ENCODE measurements around the gene HTR7. TPM values are rescaled to one million over a fixed set of nuclear protein-coding genes. Genes with fewer than 3 reads are reported as not detected.

Gene HTR7
- total and polyA plus RNA-seq, 2 of the 4 experiments (the other 2 are of a cell fraction): 0.43 to 0.72 TPM

GRCh38 chr10:90859321-90859751 is 1.5 kb upstream of the HTR7 start:
- Histone ChIP-seq H4K8ac (ENCODE audit: low read depth in 2 of 2, low read length in 2 of 2) (no peak overlapping the region), H2AK5ac (ENCODE audit: low read depth, low read length) (no peak overlapping the region), H2AK9ac (replicated peaks; ENCODE audit: low read depth, low read length, poor library complexity) (no peak overlapping the region), H3K4me3 (ENCODE audit: insufficient read depth, low read depth, low read length) (no peak overlapping the region), H2BK120ac (ENCODE audit: low read depth, low read length) (no peak overlapping the region), H3K18ac (ENCODE audit: low read depth, low read length) (no peak overlapping the region), H2BK20ac (ENCODE audit: low read depth, low read length) (no peak overlapping the region), H3K4me2 (ENCODE audit: low read depth, low read length) (peak overlapping the region; percentile 39; the same call in 1 of the 2 replicates), H3K27me3 (ENCODE audit: control insufficient read depth, insufficient read depth, low read length) (peaks cover 18% of the 10 kb centered on the region), H3K27ac (ENCODE audit: insufficient read depth, low read length) (no peak overlapping the region), H3K4ac (ENCODE audit: low read depth, low read length) (no peak overlapping the region), H3K4me1 (ENCODE audit: control insufficient read depth, insufficient read depth, low read length) (no peaks in the 10 kb centered on the region), H2BK5ac (ENCODE audit: low read depth, low read length, poor library complexity, severe bottlenecking) (no peak overlapping the region), H2BK15ac (ENCODE audit: low read depth, low read length) (no peak overlapping the region), H3K9me3 (ENCODE audit: control insufficient read depth, insufficient read depth, low read length) (no peaks in the 10 kb centered on the region), H3K14ac (replicated peaks; ENCODE audit: low read depth, low read length) (no peak overlapping the region), H3K56ac (ENCODE audit: extremely low read depth, insufficient read depth, low read length) (no peak overlapping the region), H3K79me1 (ENCODE audit: low read depth in 1 of 2, low read length in 2 of 2) (no peaks in the 10 kb centered on the region; a peak in 1 of 4 replicates), H2AFZ (replicated peaks; ENCODE audit: low read length, poor library complexity) (no peak overlapping the region), H3K23ac (ENCODE audit: low read depth, low read length) (no peak overlapping the region), H3K36me3 (ENCODE audit: control insufficient read depth, insufficient read depth, low read length) (no peaks in the 10 kb centered on the region), H4K5ac (ENCODE audit: low read depth, low read length) (no peak overlapping the region), H4K91ac (ENCODE audit: insufficient read depth, low read depth, low read length) (no peak overlapping the region), H3K9me1 (ENCODE audit: insufficient read depth, low read length) (0 out of 2 replicates have a peak, but pooled peaks cover 2% of the 10 kb centered on the region), H3K9ac (ENCODE audit: low read depth, low read length) (no peak overlapping the region), H4K20me1 (ENCODE audit: insufficient read depth, low read length) (no peaks in the 10 kb centered on the region)
- POLR2A ChIA-PET (ENCODE audit: unreplicated experiment): no interaction called here
- ATAC-seq (ENCODE audit: low read depth) (peak; percentile 50), DNase-seq (peak; percentile 79)
- WGBS, 2 experiments (ENCODE audit: extremely low coverage in 2 of 2, insufficient read length in 1 of 2): no CpG with 5 or more reads among the region's 5 CpGs
- intact Hi-C loops (cut with micrococcal nuclease) (no loop called here), in situ Hi-C loops (cut with MboI; ENCODE audit: low sequenced_read_pairs) (loop anchor here (25.0 kb wide), 1 partner anchor 1422 kb away; no protein-coding TSS in a partner anchor), dilution Hi-C loops (cut with HindIII; ENCODE audit: low sequenced_read_pairs, unreplicated experiment) (no loop called here)
- TF ChIP-seq BHLHE40 (IDR thresholded peaks at IDR 0.05; ENCODE audit: low read depth, low read length) (no peak), CEBPB (IDR thresholded peaks at IDR 0.05; ENCODE audit: low read depth, low read length) (peak; percentile 89), FOS (IDR thresholded peaks at IDR 0.05; ENCODE audit: low read depth, low read length) (peak; percentile 64)
- no TSS peak for BruUV-seq (replicated peaks)
- CTCF ChIA-PET: interaction anchor here (0.5 to 1.9 kb wide), 3 partner anchors 87 to 1051 kb away, joined by 3 to 5 read pairs (median 4); no protein-coding TSS in a partner anchor

All from IMR-90 (cell line).